ENCODE measurements around the gene MEF2D.
A peak's percentile ranks its signal among the peaks of the same experiment; 100 is the strongest.

MEF2D gene

DNA sequence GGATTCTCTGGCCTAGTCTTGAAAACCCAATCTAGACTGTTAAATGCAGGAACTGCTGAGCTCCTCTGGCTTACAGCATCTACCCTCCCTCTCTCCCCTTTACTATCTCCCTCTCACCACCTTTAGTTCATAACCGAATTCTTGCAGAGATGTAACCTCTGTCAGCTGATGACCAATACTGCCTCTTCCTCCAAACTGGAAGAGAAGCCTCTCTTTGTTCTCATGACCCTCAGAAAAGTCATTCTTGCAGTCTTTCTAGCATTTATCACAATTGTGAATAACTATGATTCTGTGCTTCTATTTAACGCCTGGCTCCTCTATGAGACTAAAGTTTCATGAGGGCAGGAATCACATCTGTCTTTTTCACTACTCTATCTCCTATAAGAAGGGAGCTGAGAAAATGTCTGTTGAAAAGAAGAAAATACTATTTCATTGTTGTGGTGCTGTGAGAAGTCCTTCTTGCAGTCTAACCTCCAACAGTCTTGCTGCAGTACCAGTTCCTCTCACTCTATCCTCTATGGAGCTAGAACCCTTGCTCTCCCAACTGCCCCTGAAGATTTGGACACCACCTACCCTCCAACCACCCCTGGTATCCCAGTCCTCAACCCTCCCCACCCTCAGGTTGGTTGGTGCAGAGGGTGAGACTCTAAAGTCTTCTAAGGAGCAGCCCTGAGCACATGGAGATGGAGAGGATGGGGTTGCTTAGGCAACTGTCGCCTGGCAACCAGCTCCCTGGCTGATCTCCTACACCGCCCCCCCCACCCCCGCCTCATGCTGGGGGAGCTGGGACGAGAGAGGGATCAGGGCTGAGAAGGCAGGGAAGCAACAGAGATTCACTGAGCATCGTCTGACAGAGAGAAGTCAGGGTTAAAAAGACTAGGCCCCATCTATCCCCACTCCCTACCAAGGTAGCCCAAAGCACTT is 13.9 kb downstream of the MEF2D start:
- no peak for DNase-seq

DNA sequence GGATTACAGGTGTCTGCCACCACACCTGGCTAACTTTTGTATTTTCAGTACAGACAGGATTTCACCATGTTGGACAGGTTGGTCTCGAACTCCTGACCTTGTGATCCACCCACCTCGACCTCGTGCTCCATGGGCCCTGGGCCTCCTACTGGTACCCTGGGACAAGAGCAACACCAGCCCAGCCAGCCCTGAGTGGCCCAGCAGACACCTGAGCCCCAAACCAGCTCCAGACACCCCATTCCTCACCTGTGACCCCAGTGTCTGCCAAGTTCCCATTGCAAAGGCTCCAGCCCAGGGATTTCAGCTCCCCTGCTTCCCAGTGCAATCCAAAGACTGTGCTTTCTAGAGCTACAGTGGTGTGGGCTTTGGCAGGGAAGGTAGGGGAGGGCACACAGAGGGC is 14.6 kb downstream of the MEF2D start:
- no peak for DNase-seq

GRCh38 chr1:156484480-156485058 is 16.0 kb downstream of the MEF2D start:
- DNase-seq: no peak

- DNase-seq: no peak
Observed at GRCh38 chr1:156483397-156483796, 17.2 kb downstream of the MEF2D start.

DNA sequence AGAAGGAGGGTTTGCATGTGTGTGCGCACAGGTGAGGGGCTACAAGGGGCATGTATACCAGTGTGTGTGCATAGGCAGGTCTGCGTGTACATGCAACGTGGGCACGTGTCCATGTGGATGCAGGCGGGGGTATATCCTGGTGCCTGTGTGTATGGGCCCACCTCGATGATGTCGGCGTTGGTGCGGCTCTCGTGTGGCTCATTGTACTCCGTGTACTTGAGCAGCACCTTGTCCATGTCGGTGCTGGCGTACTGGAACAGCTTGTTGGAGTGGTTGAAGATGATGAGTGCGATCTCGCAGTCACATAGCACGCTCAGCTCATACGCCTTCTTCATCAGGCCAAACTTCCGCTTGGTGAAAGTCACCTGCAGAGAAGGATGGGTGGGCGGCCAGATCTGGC is 18.3 kb downstream of the MEF2D start:
- no peak for DNase-seq

GRCh38 chr1:156481527-156481926 is 19.0 kb downstream of the MEF2D start:
- peak; percentile 38 for DNase-seq

- DNase-seq: peak; percentile 85
Observed at GRCh38 chr1:156480411-156481192, 20.0 kb downstream of the MEF2D start.

DNA sequence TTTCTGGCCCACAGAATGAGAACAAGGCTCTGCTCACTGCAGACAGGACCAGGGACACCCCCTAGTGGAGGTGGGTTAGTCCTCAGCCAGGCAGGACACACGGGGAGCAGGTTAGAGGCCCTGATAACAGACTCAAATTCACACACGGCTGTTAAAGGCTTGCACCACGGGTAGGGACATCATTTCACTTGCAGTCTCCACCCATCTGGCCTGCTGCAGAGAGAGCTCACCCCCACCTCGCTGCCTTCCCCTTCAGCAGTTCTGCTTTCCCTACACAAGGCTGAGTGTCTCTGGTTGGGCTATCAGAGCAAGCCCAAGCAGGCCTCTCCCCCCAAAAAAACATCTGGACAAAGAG is 20.6 kb downstream of the MEF2D start:
- no peak for DNase-seq

- no peak for DNase-seq
Observed at GRCh38 chr1:156479093-156480015, 21.2 kb downstream of the MEF2D start.

DNA sequence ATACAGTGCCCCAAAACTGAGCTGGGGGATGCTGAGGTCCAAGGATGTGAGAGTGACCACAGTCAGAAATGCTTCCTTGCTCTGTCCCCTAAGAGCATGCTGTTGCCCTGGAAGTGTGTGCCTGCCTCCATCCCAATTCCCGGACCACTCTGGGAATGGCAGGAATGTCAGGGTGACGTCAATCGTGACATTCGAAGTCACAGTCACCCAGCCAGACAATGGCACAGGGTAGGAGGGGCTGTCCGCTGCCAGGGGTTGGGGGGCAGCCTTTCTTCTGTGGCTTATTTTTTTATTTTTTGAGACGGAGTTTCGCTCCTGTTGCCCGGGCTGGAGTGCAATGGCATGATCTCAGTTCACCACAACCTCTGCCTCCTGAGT is 22.3 kb downstream of the MEF2D start:
- DNase-seq: no peak

DNA sequence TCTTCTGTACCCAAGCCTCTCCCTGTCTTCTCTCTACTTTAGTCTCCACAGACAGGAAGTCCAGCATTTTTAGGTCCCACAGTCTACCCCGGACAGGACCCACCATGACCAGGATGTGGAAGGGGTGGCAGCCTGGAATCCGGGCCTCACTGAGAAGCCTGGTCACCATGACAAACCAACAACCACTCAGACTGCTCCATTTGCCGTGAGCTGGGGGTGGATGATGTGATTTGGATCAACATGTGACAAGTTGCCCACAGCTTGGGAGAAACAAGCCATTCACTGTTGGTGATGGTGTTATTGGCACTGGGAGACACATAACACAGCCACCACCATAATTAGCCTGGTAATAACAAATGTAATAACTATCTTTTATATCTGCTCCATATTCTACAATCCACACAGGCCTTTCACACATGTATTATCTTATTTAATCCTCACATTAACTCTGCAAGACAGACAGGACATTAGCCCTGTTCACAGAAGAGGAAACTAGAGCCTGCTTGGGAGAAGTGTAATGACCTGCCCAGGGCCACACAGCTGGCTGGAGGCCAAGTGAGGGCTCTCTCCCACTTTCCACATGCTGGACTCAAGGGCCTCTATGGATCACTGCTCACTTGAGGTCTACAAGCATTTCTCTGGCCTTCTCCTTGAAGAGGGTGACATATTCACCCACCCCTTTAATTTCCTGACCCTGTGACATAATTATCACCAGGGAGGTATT is 22.9 kb downstream of the MEF2D start:
- no peak for DNase-seq

DNA sequence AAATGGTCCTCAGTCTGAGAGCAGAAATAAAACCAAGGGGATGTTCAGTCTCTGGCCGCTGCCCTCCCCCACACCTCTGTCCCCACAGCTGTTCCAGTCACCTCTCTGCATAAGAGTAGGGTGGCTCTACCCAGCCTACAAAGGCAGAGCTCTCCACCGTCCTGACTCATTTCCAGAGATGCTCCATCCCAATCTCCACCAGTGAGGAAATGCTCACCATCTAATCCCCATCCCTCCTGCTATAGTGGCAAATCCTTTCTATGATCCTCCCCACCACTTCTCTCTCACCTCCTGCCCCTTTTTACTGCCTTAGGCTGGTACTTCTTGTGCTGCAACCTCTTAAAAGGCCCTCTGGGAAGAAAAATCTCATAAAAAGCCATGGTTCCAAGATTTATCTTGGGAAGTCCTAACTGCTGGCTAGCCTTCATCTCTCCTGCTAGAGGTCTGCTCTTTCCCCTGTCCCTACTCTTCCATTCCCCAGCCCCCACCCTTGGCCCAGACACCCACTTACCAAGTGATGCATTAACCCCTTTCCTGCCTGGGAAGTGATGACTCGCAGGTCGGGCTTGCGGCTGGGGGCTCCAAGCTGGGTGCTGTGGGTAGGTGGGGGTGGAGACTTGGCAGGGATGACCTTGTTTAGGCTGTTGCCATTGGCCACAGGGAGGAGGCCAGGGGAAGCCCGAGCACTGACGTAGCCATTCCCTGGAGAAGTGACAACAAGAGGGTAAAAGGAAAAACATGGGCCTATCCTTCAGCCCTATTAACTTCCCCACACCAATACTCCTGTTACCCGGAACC is 23.9 kb downstream of the MEF2D start:
- no peak for DNase-seq

- no peak for DNase-seq
Observed at GRCh38 chr1:156475568-156476500, 24.7 kb downstream of the MEF2D start.

- DNase-seq: no peak
Observed at GRCh38 chr1:156474966-156475365, 25.6 kb downstream of the MEF2D start.

DNA sequence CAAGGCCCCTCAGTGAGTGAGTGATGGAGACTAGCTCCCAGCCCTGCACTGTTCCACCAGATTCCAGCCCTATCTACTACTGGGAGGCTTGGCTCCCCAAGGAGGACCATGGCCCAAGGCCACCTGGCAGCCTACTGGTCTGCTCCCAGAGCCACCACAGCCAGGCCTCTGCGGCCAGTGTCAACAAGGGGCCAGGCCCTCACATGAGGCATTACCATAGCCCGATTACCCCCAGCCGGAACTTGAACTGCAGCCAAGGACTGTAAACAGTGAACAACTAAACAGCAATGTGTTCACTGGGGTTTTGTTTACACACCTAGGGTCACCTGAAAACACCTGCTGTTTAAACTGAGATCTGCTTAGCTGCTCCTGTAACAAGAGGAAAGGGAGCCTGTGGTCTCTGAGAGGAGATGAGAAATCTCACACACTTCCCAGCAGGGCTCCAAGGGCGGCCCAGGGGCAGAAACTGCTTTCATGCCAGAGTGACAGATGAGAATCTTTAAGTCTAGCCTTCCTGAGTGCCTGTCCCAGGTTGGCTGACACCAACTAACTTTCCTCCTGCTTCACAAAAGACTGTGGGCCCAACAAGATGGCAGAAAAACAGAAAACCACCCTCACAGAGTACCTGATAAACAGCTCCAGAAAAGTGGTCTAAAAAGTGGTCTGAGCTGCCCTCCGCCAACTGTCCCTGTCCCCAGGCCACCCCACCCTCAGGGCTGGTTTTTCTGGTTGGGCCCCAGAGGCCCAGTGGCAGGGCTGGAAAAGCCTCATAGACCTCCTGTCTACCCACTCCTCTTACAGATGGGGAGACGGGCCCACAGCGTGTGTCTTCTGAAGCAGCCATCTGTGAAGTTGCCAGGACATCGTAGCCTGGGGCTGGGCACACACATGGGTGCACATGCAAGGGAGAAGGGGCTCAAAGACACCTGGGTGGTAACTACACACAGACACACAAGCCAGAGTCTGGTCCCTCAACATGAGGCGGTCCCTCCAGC is 28.8 kb downstream of the MEF2D start:
- no peak for DNase-seq

- no peak for DNase-seq
Observed at GRCh38 chr1:156470473-156470872, 30.1 kb downstream of the MEF2D start.

DNA sequence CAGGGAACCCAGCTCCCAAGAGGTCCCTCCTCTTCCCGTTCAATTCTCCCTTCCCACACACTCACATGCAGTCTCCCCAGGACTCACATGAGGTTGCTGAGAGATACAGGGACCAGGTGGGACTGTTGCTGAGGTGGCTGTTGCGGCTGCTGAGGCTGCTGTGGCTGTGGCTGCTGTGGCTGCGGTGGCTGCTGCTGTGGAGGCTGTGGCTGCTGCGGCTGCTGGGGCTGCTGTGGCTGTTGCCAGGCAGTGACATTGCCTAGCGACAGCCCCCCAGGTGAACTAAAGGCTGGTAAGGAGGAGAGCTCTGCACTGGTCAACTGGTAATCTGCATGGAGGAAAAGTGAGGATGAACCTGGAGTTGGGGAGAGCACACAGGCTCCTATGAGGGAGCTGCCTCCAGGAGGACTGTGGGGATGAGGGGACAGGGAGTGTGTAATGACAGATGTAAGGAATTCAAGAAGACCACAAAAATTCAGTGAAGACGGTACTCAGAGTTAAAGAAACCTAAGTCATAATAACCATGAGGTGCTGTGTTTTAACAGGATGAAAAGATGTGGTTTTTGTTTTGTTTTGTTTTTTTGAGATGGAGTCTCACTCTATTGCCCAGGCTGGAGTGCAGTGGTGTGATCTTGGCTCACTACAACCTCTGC is 31.8 kb downstream of the MEF2D start:
- DNase-seq: no peak

GRCh38 chr1:156467906-156468305 is 32.7 kb downstream of the MEF2D start:
- no peak for DNase-seq

Measured in CD4-positive, alpha-beta T cell treated with Interleukin-21 for 1 hour (primary cell).